GM12878 (cell line): ENCODE results near the gene LTA. TPM values are rescaled to one million over a fixed set of nuclear protein-coding genes. Genes with fewer than 3 reads are reported as not detected.

ENCODE experiments used
- CBFB ChIP-seq: IDR thresholded peaks from 2 replicates; pipeline ENCODE4 v1.6.1; 2016; ENCODE audit warnings: antibody characterized with exemption, low read depth
- EZH2 ChIP-seq: IDR thresholded peaks from 2 replicates; pipeline ENCODE4 v1.6.1; 2012; ENCODE audit warnings: low read depth, mild to moderate bottlenecking, control low read depth, inconsistent platforms, low read length, borderline replicate concordance; ENCODE audit not compliant: control insufficient read depth
- FOS ChIP-seq: IDR thresholded peaks from 3 replicates; pipeline ENCODE4 v1.6.1; 2011; ENCODE audit warnings: borderline replicate concordance; ENCODE audit not compliant: insufficient read length; ENCODE audit errors: extremely low read depth
- IKZF1 ChIP-seq: fragments of 450-650 bp; conservative IDR thresholded peaks from 2 replicates; pipeline ENCODE4 v1.6.1; 2017; ENCODE audit warnings: antibody characterized with exemption, mild to moderate bottlenecking
- MXI1 ChIP-seq: fragments of 150-350 bp; IDR thresholded peaks from 2 replicates; pipeline ENCODE4 v1.6.1; 2011; ENCODE audit warnings: low read depth, mild to moderate bottlenecking, inconsistent platforms, low read length, improper control_type of control experiment
- MYC ChIP-seq: IDR thresholded peaks from 2 replicates; pipeline ENCODE4 v1.6.1; 2011; ENCODE audit warnings: mild to moderate bottlenecking, low read length, moderate library complexity, inconsistent platforms; ENCODE audit not compliant: insufficient read depth, insufficient replicate concordance, insufficient read length, severe bottlenecking
- NFIC ChIP-seq: IDR thresholded peaks from 2 replicates; pipeline ENCODE4 v1.6.1; 2012; ENCODE audit warnings: low read depth, mild to moderate bottlenecking, inconsistent platforms, low read length, moderate library complexity
- PAX5 ChIP-seq: IDR thresholded peaks from 2 replicates; pipeline ENCODE4 v1.6.1; 2011; ENCODE audit warnings: low read depth, low read length, borderline replicate concordance
- POLR2AphosphoS2 ChIP-seq: IDR thresholded peaks from 2 replicates; pipeline ENCODE4 v1.6.1; 2011; ENCODE audit warnings: low read depth, mild to moderate bottlenecking, low read length, improper control_type of control experiment, moderate library complexity
- POLR2AphosphoS5 ChIP-seq: IDR thresholded peaks from 2 replicates; pipeline ENCODE4 v1.6.1; 2011; ENCODE audit warnings: mild to moderate bottlenecking, low read length, inconsistent platforms
- SIX5 ChIP-seq: IDR thresholded peaks from 2 replicates; pipeline ENCODE4 v1.6.1; 2011; ENCODE audit warnings: mild to moderate bottlenecking, low read depth, low read length, moderate library complexity; ENCODE audit not compliant: severe bottlenecking
- SMARCA5 ChIP-seq: fragments of 450-650 bp; IDR thresholded peaks from 2 replicates; pipeline ENCODE4 v1.6.1; 2017; ENCODE audit warnings: mild to moderate bottlenecking
- SPI1 ChIP-seq: IDR thresholded peaks from 2 replicates; pipeline ENCODE4 v1.6.1; 2011; ENCODE audit warnings: low read depth, mild to moderate bottlenecking, low read length, moderate library complexity, borderline replicate concordance; ENCODE audit not compliant: insufficient read depth
- TCF12 ChIP-seq: IDR thresholded peaks from 2 replicates; pipeline ENCODE4 v1.6.1; 2011; ENCODE audit warnings: low read depth, mild to moderate bottlenecking, low read length
- YY1 ChIP-seq: IDR thresholded peaks from 2 replicates; pipeline ENCODE4 v1.6.1; 2011; ENCODE audit warnings: low read depth, mild to moderate bottlenecking, low read length
- ZNF217 ChIP-seq: fragments of 450-650 bp; IDR thresholded peaks from 2 replicates; pipeline ENCODE4 v1.6.1; 2017; ENCODE audit warnings: antibody characterized with exemption, mild to moderate bottlenecking
- ZNF24 ChIP-seq: fragments of 450-650 bp; IDR thresholded peaks from 2 replicates; pipeline ENCODE4 v1.6.1; 2017; ENCODE audit warnings: antibody characterized with exemption, mild to moderate bottlenecking
- ZSCAN29 ChIP-seq: fragments of 450-650 bp; IDR thresholded peaks from 2 replicates; pipeline ENCODE4 v1.6.1; 2017; ENCODE audit warnings: mild to moderate bottlenecking, moderate library complexity
- ZZZ3 ChIP-seq: IDR thresholded peaks from 2 replicates; pipeline ENCODE4 v1.6.1; 2011; ENCODE audit warnings: low read depth; ENCODE audit not compliant: control insufficient read depth, insufficient read length
- polyA plus RNA-seq, 11 experiments: library from polyadenylated mRNA; depleted of rRNA in 4 of 11; unstranded in 6 of 11; stranded (reverse) in 5 of 11; fragments of >200 nt; fragmentation: Nextera tagmentation in 4 of 11; fragmentation: Illumina TruSeq in 1 of 11; extraction: Ambion mirVana in 4 of 11; extraction: Trizol in 1 of 11; gene quantifications; 1 replicate in 1 of 11; 2 replicates in 10 of 11; pipeline versions ENCODE4 v1.2.1 to v1.2.3, GENCODE V29; 2011 to 2016; ENCODE audit warnings: inconsistent platforms in 2 of 11, missing spikeins in 2 of 11, low read depth in 1 of 11
- total RNA-seq, 4 experiments: library from RNA; depleted of rRNA in 3 of 4; stranded (reverse); fragments of >200 nt in 3 of 4; fragmentation: Illumina TruSeq in 1 of 4; extraction: Trizol in 1 of 4; gene quantifications; 2 replicates each; pipeline versions ENCODE4 v1.2.1 to v1.2.3, GENCODE V29; 2013 to 2021
- TF ChIP-seq, protein P1 (sequence below): fragments of 450-650 bp; IDR thresholded peaks from 2 replicates; pipeline ENCODE4 v1.6.1; 2016; ENCODE audit warnings: mild to moderate bottlenecking, moderate library complexity, borderline replicate concordance
- TF ChIP-seq, protein P2 (sequence below), 3 experiments: IDR thresholded peaks in 2 of 3; conservative IDR thresholded peaks in 1 of 3; 2 replicates each; pipeline ENCODE4 v1.5.1; 2011; ENCODE audit warnings: low read depth in 3 of 3, low read length in 3 of 3, mild to moderate bottlenecking in 3 of 3, control low read depth in 2 of 3, moderate library complexity in 2 of 3, inconsistent platforms in 1 of 3, mixed read lengths in 1 of 3; ENCODE audit not compliant: control insufficient read depth in 2 of 3, insufficient read depth in 1 of 3; ENCODE audit errors: extremely low read depth in 1 of 3
- TF ChIP-seq, protein P3 (sequence below): fragments of 450-650 bp; IDR thresholded peaks from 2 replicates; pipeline ENCODE4 v1.6.1; 2017; ENCODE audit warnings: mild to moderate bottlenecking, moderate library complexity

The LTA gene
- total and polyA plus RNA-seq, 10 of the 15 experiments (the other 5 are each of a cell fraction or from before 2014, with no cell fraction given), result 27.5 to 100 (median 75.1) TPM

DNA sequence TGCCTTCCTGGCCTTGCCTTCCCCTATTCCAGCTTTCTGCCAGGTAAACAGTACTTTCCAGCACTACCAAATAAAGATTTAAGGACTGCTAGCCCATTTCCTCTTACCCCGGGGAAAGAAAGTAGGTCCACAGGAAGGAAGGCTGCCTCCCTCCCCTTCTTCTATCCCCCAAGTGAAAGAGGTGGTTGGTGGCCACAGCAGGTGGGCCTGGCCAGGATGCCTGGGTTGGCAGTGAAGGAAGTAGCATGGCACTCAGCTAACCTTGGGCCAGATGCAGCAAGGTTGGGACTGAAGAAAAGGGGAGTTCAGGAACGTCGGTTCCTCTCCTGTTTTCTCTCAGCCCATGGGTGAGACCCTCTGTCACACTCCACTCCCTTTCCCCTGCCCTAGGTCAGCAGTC is 15.8 kb upstream of the LTA start (continued):
- TF ChIP-seq SPI1 (no peak), SMARCA5 (no peak), SIX5 (no peak), YY1 (no peak; the same call in 1 of the 2 replicates), ZNF24 (no peak), IKZF1 (no peak), CBFB (no peak), MXI1 (no peak), FOS (no peak), MYC (no peak), POLR2AphosphoS5 (no peak), EZH2 (no peak), TCF12 (no peak), ZNF217 (no peak), POLR2AphosphoS2 (no peak), ZZZ3 (no peak), PAX5 (no peak), ZSCAN29 (no peak), NFIC (no peak)
- TF ChIP-seq, protein P1, sequence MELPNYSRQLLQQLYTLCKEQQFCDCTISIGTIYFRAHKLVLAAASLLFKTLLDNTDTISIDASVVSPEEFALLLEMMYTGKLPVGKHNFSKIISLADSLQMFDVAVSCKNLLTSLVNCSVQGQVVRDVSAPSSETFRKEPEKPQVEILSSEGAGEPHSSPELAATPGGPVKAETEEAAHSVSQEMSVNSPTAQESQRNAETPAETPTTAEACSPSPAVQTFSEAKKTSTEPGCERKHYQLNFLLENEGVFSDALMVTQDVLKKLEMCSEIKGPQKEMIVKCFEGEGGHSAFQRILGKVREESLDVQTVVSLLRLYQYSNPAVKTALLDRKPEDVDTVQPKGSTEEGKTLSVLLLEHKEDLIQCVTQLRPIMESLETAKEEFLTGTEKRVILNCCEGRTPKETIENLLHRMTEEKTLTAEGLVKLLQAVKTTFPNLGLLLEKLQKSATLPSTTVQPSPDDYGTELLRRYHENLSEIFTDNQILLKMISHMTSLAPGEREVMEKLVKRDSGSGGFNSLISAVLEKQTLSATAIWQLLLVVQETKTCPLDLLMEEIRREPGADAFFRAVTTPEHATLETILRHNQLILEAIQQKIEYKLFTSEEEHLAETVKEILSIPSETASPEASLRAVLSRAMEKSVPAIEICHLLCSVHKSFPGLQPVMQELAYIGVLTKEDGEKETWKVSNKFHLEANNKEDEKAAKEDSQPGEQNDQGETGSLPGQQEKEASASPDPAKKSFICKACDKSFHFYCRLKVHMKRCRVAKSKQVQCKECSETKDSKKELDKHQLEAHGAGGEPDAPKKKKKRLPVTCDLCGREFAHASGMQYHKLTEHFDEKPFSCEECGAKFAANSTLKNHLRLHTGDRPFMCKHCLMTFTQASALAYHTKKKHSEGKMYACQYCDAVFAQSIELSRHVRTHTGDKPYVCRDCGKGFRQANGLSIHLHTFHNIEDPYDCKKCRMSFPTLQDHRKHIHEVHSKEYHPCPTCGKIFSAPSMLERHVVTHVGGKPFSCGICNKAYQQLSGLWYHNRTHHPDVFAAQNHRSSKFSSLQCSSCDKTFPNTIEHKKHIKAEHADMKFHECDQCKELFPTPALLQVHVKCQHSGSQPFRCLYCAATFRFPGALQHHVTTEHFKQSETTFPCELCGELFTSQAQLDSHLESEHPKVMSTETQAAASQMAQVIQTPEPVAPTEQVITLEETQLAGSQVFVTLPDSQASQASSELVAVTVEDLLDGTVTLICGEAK, result no peak
- TF ChIP-seq, protein P2, sequence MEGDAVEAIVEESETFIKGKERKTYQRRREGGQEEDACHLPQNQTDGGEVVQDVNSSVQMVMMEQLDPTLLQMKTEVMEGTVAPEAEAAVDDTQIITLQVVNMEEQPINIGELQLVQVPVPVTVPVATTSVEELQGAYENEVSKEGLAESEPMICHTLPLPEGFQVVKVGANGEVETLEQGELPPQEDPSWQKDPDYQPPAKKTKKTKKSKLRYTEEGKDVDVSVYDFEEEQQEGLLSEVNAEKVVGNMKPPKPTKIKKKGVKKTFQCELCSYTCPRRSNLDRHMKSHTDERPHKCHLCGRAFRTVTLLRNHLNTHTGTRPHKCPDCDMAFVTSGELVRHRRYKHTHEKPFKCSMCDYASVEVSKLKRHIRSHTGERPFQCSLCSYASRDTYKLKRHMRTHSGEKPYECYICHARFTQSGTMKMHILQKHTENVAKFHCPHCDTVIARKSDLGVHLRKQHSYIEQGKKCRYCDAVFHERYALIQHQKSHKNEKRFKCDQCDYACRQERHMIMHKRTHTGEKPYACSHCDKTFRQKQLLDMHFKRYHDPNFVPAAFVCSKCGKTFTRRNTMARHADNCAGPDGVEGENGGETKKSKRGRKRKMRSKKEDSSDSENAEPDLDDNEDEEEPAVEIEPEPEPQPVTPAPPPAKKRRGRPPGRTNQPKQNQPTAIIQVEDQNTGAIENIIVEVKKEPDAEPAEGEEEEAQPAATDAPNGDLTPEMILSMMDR (IDR thresholded peaks at IDR 0.05 in 2 of 3, conservative IDR thresholded peaks at IDR 0.05 in 1 of 3; ENCODE audit: control insufficient read depth in 2 of 3, extremely low read depth in 1 of 3, insufficient read depth in 1 of 3, low read depth in 3 of 3, low read length in 3 of 3), result no peak
- TF ChIP-seq, protein P3, sequence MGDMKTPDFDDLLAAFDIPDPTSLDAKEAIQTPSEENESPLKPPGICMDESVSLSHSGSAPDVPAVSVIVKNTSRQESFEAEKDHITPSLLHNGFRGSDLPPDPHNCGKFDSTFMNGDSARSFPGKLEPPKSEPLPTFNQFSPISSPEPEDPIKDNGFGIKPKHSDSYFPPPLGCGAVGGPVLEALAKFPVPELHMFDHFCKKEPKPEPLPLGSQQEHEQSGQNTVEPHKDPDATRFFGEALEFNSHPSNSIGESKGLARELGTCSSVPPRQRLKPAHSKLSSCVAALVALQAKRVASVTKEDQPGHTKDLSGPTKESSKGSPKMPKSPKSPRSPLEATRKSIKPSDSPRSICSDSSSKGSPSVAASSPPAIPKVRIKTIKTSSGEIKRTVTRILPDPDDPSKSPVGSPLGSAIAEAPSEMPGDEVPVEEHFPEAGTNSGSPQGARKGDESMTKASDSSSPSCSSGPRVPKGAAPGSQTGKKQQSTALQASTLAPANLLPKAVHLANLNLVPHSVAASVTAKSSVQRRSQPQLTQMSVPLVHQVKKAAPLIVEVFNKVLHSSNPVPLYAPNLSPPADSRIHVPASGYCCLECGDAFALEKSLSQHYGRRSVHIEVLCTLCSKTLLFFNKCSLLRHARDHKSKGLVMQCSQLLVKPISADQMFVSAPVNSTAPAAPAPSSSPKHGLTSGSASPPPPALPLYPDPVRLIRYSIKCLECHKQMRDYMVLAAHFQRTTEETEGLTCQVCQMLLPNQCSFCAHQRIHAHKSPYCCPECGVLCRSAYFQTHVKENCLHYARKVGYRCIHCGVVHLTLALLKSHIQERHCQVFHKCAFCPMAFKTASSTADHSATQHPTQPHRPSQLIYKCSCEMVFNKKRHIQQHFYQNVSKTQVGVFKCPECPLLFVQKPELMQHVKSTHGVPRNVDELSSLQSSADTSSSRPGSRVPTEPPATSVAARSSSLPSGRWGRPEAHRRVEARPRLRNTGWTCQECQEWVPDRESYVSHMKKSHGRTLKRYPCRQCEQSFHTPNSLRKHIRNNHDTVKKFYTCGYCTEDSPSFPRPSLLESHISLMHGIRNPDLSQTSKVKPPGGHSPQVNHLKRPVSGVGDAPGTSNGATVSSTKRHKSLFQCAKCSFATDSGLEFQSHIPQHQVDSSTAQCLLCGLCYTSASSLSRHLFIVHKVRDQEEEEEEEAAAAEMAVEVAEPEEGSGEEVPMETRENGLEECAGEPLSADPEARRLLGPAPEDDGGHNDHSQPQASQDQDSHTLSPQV, result no peak
